ENCODE results near the gene ZNF689. TPM values are rescaled to one million over a fixed set of nuclear protein-coding genes. Genes with fewer than 3 reads are reported as not detected.

The ZNF689 gene
- polyA plus RNA-seq, 2 of the 4 experiments (the other 2 are of a cell fraction) = 6.8 to 7.4 TPM

- no peak for FAIRE-seq
- CTCF ChIA-PET = interaction anchor here (1.1 to 5.6 kb wide), 8 partner anchors 7 to 249 kb away, joined by 3 to 20 read pairs (median 8); partner anchors contain the start of gene DCTPP1
Observed at GRCh38 chr16:30620169-30620568, 10.0 kb upstream of the ZNF689 start.

GRCh38 chr16:30619638-30620037, 9.4 kb upstream of the ZNF689 start:
- TF ChIP-seq ZNF302 (CRISPR knock-in tag; IDR thresholded peaks at IDR 0.05) = no peak
- no peak for TF ChIP-seq CHD2 (IDR thresholded peaks at IDR 0.05; ENCODE audit: low read length, partially characterized antibody)
- TF ChIP-seq, protein P1, sequence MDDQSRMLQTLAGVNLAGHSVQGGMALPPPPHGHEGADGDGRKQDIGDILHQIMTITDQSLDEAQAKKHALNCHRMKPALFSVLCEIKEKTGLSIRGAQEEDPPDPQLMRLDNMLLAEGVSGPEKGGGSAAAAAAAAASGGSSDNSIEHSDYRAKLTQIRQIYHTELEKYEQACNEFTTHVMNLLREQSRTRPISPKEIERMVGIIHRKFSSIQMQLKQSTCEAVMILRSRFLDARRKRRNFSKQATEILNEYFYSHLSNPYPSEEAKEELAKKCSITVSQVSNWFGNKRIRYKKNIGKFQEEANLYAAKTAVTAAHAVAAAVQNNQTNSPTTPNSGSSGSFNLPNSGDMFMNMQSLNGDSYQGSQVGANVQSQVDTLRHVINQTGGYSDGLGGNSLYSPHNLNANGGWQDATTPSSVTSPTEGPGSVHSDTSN (IDR thresholded peaks at IDR 0.05) = no peak
- no peak for TF ChIP-seq RCOR1 (IDR thresholded peaks at IDR 0.05; ENCODE audit: low read depth, low read length)
- TF ChIP-seq, protein P2, sequence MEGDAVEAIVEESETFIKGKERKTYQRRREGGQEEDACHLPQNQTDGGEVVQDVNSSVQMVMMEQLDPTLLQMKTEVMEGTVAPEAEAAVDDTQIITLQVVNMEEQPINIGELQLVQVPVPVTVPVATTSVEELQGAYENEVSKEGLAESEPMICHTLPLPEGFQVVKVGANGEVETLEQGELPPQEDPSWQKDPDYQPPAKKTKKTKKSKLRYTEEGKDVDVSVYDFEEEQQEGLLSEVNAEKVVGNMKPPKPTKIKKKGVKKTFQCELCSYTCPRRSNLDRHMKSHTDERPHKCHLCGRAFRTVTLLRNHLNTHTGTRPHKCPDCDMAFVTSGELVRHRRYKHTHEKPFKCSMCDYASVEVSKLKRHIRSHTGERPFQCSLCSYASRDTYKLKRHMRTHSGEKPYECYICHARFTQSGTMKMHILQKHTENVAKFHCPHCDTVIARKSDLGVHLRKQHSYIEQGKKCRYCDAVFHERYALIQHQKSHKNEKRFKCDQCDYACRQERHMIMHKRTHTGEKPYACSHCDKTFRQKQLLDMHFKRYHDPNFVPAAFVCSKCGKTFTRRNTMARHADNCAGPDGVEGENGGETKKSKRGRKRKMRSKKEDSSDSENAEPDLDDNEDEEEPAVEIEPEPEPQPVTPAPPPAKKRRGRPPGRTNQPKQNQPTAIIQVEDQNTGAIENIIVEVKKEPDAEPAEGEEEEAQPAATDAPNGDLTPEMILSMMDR (IDR thresholded peaks at IDR 0.05) = no peak
- TF ChIP-seq CBX2 (IDR thresholded peaks at IDR 0.05; ENCODE audit: borderline replicate concordance, low read depth) = no peak
- TF ChIP-seq HEYL (CRISPR knock-in tag; IDR thresholded peaks at IDR 0.05) = no peak
- TF ChIP-seq HOXA7 (CRISPR knock-in tag; IDR thresholded peaks at IDR 0.05) = no peak
- no peak for TF ChIP-seq HOXB5 (CRISPR knock-in tag; IDR thresholded peaks at IDR 0.05)
- TF ChIP-seq FOSB (CRISPR knock-in tag; IDR thresholded peaks at IDR 0.05) = no peak
- TF ChIP-seq USF2 (IDR thresholded peaks at IDR 0.05) = no peak
- no peak for TF ChIP-seq CBX8 (IDR thresholded peaks at IDR 0.05)
- TF ChIP-seq, protein P3, sequence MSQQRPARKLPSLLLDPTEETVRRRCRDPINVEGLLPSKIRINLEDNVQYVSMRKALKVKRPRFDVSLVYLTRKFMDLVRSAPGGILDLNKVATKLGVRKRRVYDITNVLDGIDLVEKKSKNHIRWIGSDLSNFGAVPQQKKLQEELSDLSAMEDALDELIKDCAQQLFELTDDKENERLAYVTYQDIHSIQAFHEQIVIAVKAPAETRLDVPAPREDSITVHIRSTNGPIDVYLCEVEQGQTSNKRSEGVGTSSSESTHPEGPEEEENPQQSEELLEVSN (IDR thresholded peaks at IDR 0.05; ENCODE audit: borderline replicate concordance, low read depth) = no peak
- TF ChIP-seq, protein P4, sequence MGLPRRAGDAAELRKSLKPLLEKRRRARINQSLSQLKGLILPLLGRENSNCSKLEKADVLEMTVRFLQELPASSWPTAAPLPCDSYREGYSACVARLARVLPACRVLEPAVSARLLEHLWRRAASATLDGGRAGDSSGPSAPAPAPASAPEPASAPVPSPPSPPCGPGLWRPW (IDR thresholded peaks at IDR 0.05) = no peak
- no peak for TF ChIP-seq EHMT2 (IDR thresholded peaks at IDR 0.05; ENCODE audit: low read depth)
- no peak for DNase-seq (ENCODE audit: low read depth in 1 of 2, low spot score in 1 of 2)
- H3K4me2 ChIP-seq = no peak overlapping the region
- no peak for FAIRE-seq
- no peak for ATAC-seq
- ChIA-PET POLR2A (interaction anchor here (1.1 kb wide), 1 partner anchor 9 kb away, joined by 4 read pairs; the partner anchor contains the start of gene ZNF689), CTCF (interaction anchor here (0.8 to 5.6 kb wide), 7 partner anchors 9 to 249 kb away, joined by 3 to 20 read pairs (median 7); partner anchors contain the start of gene DCTPP1)
- 78% methylated on average over 5 of the region's 5 CpGs for WGBS (ENCODE audit: missing lambda C conversion rate)
- H3K27ac ChIP-seq = no peak overlapping the region
- no peak overlapping the region for H3K4me3 ChIP-seq
- H3K9me3 ChIP-seq = no peaks in the 10 kb centered on the region
- peaks cover 13% of the 10 kb centered on the region; the same call in 2 of the 3 replicates for H3K4me1 ChIP-seq

More at GRCh38 chr16:30620169-30620568, 10.0 kb upstream of the ZNF689 start:
- POLR2A ChIA-PET = interaction anchor here (1.1 kb wide), 1 partner anchor 10 kb away, joined by 4 read pairs; the partner anchor contains the start of gene ZNF689
- Histone ChIP-seq H3K27ac (no peak overlapping the region), H3K4me2 (no peak overlapping the region), H3K4me1 (peaks cover 12% of the 10 kb centered on the region; the same call in 2 of the 3 replicates), H3K4me3 (no peak overlapping the region), H3K9me3 (no peaks in the 10 kb centered on the region)
- ATAC-seq (no peak), DNase-seq (ENCODE audit: low read depth in 1 of 2, low spot score in 1 of 2) (no peak)
- TF ChIP-seq EHMT2 (IDR thresholded peaks at IDR 0.05; ENCODE audit: low read depth) (no peak), GATA3 (IDR thresholded peaks at IDR 0.05; ENCODE audit: borderline replicate concordance) (no peak), HDAC2 (IDR thresholded peaks at IDR 0.05) (no peak)
- TF ChIP-seq, protein P5, sequence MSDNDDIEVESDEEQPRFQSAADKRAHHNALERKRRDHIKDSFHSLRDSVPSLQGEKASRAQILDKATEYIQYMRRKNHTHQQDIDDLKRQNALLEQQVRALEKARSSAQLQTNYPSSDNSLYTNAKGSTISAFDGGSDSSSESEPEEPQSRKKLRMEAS (IDR thresholded peaks at IDR 0.05) = no peak
- 46% methylated on average over 3 of the region's 3 CpGs for WGBS (ENCODE audit: missing lambda C conversion rate)

- FAIRE-seq (no peak), DNase-seq (ENCODE audit: low read depth in 1 of 2, low spot score in 1 of 2) (no peak), ATAC-seq (no peak)
- Histone ChIP-seq H3K4me3 (no peak overlapping the region), H3K4me1 (peaks cover 13% of the 10 kb centered on the region; the same call in 2 of the 3 replicates), H3K4me2 (no peak overlapping the region), H3K9me3 (no peaks in the 10 kb centered on the region), H3K27ac (no peak overlapping the region)
- POLR2A ChIA-PET = interaction anchor here (1.1 kb wide), 1 partner anchor 9 kb away, joined by 4 read pairs; the partner anchor contains the start of gene ZNF689
- WGBS (ENCODE audit: missing lambda C conversion rate) = 72% methylated on average over 4 of the region's 4 CpGs
- CTCF ChIA-PET = interaction anchor here (0.8 to 5.6 kb wide), 7 partner anchors 9 to 248 kb away, joined by 3 to 20 read pairs (median 7); partner anchors contain the start of gene DCTPP1
- TF ChIP-seq, protein P3 (IDR thresholded peaks at IDR 0.05; ENCODE audit: borderline replicate concordance, low read depth) = no peak
- TF ChIP-seq JUN (IDR thresholded peaks at IDR 0.05) (no peak), RNF2 (IDR thresholded peaks at IDR 0.05; ENCODE audit: borderline replicate concordance, low read depth) (no peak), MAFK (IDR thresholded peaks at IDR 0.05; ENCODE audit: partially characterized antibody) (no peak), MYC (IDR thresholded peaks at IDR 0.05; ENCODE audit: borderline replicate concordance, low read length) (no peak), HOXB5 (CRISPR knock-in tag; IDR thresholded peaks at IDR 0.05) (no peak), ATOH8 (CRISPR knock-in tag; IDR thresholded peaks at IDR 0.05; ENCODE audit: low read depth) (no peak), KDM5A (IDR thresholded peaks at IDR 0.05) (no peak), EHF (CRISPR knock-in tag; IDR thresholded peaks at IDR 0.05) (no peak), NFE2L2 (conservative IDR thresholded peaks at IDR 0.05; ENCODE audit: low read length) (no peak), NR3C1 (IDR thresholded peaks at IDR 0.05) (no peak)
- TF ChIP-seq, protein P5 (IDR thresholded peaks at IDR 0.05) = no peak
Observed at GRCh38 chr16:30619202-30619601, 9.0 kb upstream of the ZNF689 start.

All from A549 (cell line).